BJ (cell line): ENCODE measurements around the gene SULT1A2. TPM values are rescaled to one million over a fixed set of nuclear protein-coding genes. Genes with fewer than 3 reads are reported as not detected.
"Not testable (repeated sequence)": the region's sequence is repeated elsewhere in the genome, so short reads cannot be mapped to it uniquely, and the experiment has no call there.

Source experiments
- CTCF ChIA-PET: fragments of 350-600 bp; formaldehyde crosslinking; extraction: SDS; loops from one replicate; lab custom pipeline; 2021; ENCODE audit warnings: antibody characterized with exemption, inconsistent platforms; lab: Yijun Ruan, JAX
- POLR2A ChIA-PET: fragments of 300-600 bp; sonication (Branson Sonifier 250); formaldehyde crosslinking; extraction: SDS; loops from one replicate; lab custom pipeline; 2021; ENCODE audit warnings: antibody characterized with exemption; lab: Charles Lee
- DNase-seq: peaks from one replicate; pipeline ENCODE4 v3.0.0-alpha.2; 2011; ENCODE audit warnings: low read depth
- H3K27me3 ChIP-seq: 2 replicates; pipeline ENCODE4 v1.6.0; 2011; ENCODE audit warnings: low read length; ENCODE audit not compliant: control insufficient read depth, insufficient read depth
- H3K36me3 ChIP-seq: 2 replicates; pipeline ENCODE4 v1.5.1; 2011; ENCODE audit warnings: low read length; ENCODE audit not compliant: control insufficient read depth, insufficient read depth
- H3K4me3 ChIP-seq: 2 replicates; pipeline ENCODE4 v1.5.1; 2011; ENCODE audit warnings: low read depth, mild to moderate bottlenecking, control low read depth, low read length
- CTCF ChIP-seq: IDR thresholded peaks from 2 replicates; pipeline ENCODE4 v1.5.1; 2011; ENCODE audit warnings: low read depth, mild to moderate bottlenecking, control low read depth, inconsistent platforms, low read length, moderate library complexity; ENCODE audit not compliant: insufficient read depth
- polyA plus RNA-seq: library from polyadenylated mRNA; depleted of rRNA; stranded (reverse); fragments of >200 nt; gene quantifications from 2 replicates; pipeline ENCODE4 v1.2.3, GENCODE V29; 2011

Gene SULT1A2
- polyA plus RNA-seq, 1 experiment: not detected

GRCh38 chr16:28612359-28613280 lies 15.8 kb upstream of the SULT1A2 start:
- CTCF ChIA-PET, DNase-seq, H3K27me3 ChIP-seq, H3K4me3 ChIP-seq, POLR2A ChIA-PET, H3K36me3 ChIP-seq: not testable (repeated sequence)

GRCh38 chr16:28610595-28611191 lies 13.8 kb upstream of the SULT1A2 start:
- ChIA-PET POLR2A (no interaction called here), CTCF (interaction anchor here (0.6 kb wide), 1 partner anchor 1752 kb away, joined by 3 read pairs; no protein-coding TSS in a partner anchor)
- no peak for TF ChIP-seq CTCF

GRCh38 chr16:28609631-28610594 lies 13.1 kb upstream of the SULT1A2 start, which contains the start of gene SULT1A1:
Gene SULT1A1, minus strand, starts transcription at chr16:28610044. Its CDS starts 1,189 bp downstream, at chr16:28608855.
- POLR2A ChIA-PET: no interaction called here

More at GRCh38 chr16:28610595-28611191, 13.8 kb upstream of the SULT1A2 start:
- no peak for DNase-seq
- H3K4me3 ChIP-seq: no peak overlapping the region
- no peaks in the 10 kb centered on the region for H3K36me3 ChIP-seq
- no peaks in the 10 kb centered on the region for H3K27me3 ChIP-seq

GRCh38 chr16:28608867-28609596 lies 12.2 kb upstream of the SULT1A2 start:
- H3K27me3 ChIP-seq, DNase-seq, H3K36me3 ChIP-seq, H3K4me3 ChIP-seq, POLR2A ChIA-PET: not testable (repeated sequence)
- CTCF ChIA-PET: interaction anchor here (1.2 kb wide), 1 partner anchor 288 kb away, joined by 3 read pairs; no protein-coding TSS in a partner anchor

More at GRCh38 chr16:28609631-28610594, 13.1 kb upstream of the SULT1A2 start, which contains the start of gene SULT1A1:
- TF ChIP-seq CTCF: no peak
- no peak within 1 kb of the TSS for H3K4me3 ChIP-seq
- CTCF ChIA-PET: interaction anchor here (0.6 to 1.2 kb wide), 2 partner anchors 288 to 1753 kb away, joined by 3 read pairs; no protein-coding TSS in a partner anchor
- DNase-seq: no peak
- H3K36me3 ChIP-seq: no peaks in the 10 kb centered on the region
- no peaks in the 10 kb centered on the region for H3K27me3 ChIP-seq

- DNase-seq, H3K27me3 ChIP-seq, POLR2A ChIA-PET, H3K36me3 ChIP-seq, H3K4me3 ChIP-seq, CTCF ChIA-PET: not testable (repeated sequence)
These were observed 11.6 kb upstream of the SULT1A2 start for GRCh38 chr16:28608496-28608808.

GRCh38 chr16:28607681-28608495 lies 11.0 kb upstream of the SULT1A2 start:
- CTCF ChIA-PET, POLR2A ChIA-PET, H3K36me3 ChIP-seq, H3K4me3 ChIP-seq, H3K27me3 ChIP-seq, DNase-seq: not testable (repeated sequence)
